ENCODE measurements around the gene GSAP. TPM values are rescaled to one million over a fixed set of nuclear protein-coding genes. Genes with fewer than 3 reads are reported as not detected.

GSAP gene
- total and polyA plus RNA-seq, 2 donors (not counting 3 experiments of a cell fraction or from before 2014, with no cell fraction given), result 2.3 to 5.8 TPM

- H3K9me3 ChIP-seq (replicated peaks; ENCODE audit: control insufficient read depth, insufficient read depth, low read length), result no peaks in the 10 kb centered on the region
- no peak overlapping the region for H3K4me2 ChIP-seq (ENCODE audit: insufficient read depth, low read length)
- no peaks in the 10 kb centered on the region for H3K27me3 ChIP-seq (ENCODE audit: control insufficient read depth in 2 of 2, insufficient read depth in 2 of 2, low read length in 2 of 2)
- TF ChIP-seq MYC (IDR thresholded peaks at IDR 0.05; ENCODE audit: low read depth, low read length), result no peak
- TF ChIP-seq MAX (IDR thresholded peaks at IDR 0.05; ENCODE audit: insufficient read depth, insufficient read length), result no peak
- no peak for TF ChIP-seq GATA2 (IDR thresholded peaks at IDR 0.05; ENCODE audit: insufficient read depth, insufficient read length, low read depth, low read length)
- no peak for TF ChIP-seq FOS (IDR thresholded peaks at IDR 0.05; ENCODE audit: borderline replicate concordance, insufficient read depth, low read length)
- TF ChIP-seq POLR2AphosphoS5 (IDR thresholded peaks at IDR 0.05; ENCODE audit: insufficient read depth, low read depth, low read length), result no peak
- no peak for TF ChIP-seq POLR2A (IDR thresholded peaks at IDR 0.05; ENCODE audit: low read depth, low read length)
- TF ChIP-seq EZH2 (IDR thresholded peaks at IDR 0.05; ENCODE audit: borderline replicate concordance, low read depth, low read length, severe bottlenecking), result no peak
- TF ChIP-seq JUN (IDR thresholded peaks at IDR 0.05; ENCODE audit: borderline replicate concordance, insufficient read depth, insufficient read length, low read depth), result no peak
- no peak for TF ChIP-seq CTCF (IDR thresholded peaks at IDR 0.05; ENCODE audit: extremely low read depth in 1 of 2, insufficient read depth in 1 of 2, low read depth in 1 of 2, low read length in 2 of 2)
- H4K20me1 ChIP-seq (replicated peaks; ENCODE audit: control insufficient read depth, extremely low read depth, insufficient read depth, low read length), result no peaks in the 10 kb centered on the region
- no peak overlapping the region for H3K4me3 ChIP-seq (replicated peaks in 1 of 3; ENCODE audit: insufficient read depth in 1 of 3, low read depth in 1 of 3, low read length in 3 of 3)
- no peaks in the 10 kb centered on the region for H3K9me1 ChIP-seq (replicated peaks; ENCODE audit: control insufficient read depth, extremely low read depth, insufficient read depth, low read length)
- no peak overlapping the region for H3K9ac ChIP-seq (replicated peaks; ENCODE audit: extremely low read depth, insufficient read depth, low read length)
- intact Hi-C loops (cut with micrococcal nuclease) (no loop called here), dilution Hi-C loops (cut with MboI; ENCODE audit: extremely low pct_ligation_motif_present, low sequenced_read_pairs) (no loop called here)
- H3K79me2 ChIP-seq (ENCODE audit: control insufficient read depth, insufficient read depth, low read length), result no peaks in the 10 kb centered on the region
- no peak overlapping the region for H3K27ac ChIP-seq (ENCODE audit: insufficient read depth, low read depth, low read length)
- no peak overlapping the region for H2AFZ ChIP-seq (ENCODE audit: low read depth, low read length)
- no TSS peak for BruUV-seq (replicated peaks)
- peaks cover 11% of the 10 kb centered on the region for H3K4me1 ChIP-seq (ENCODE audit: control insufficient read depth, extremely low read depth, insufficient read depth, low read length)
- DNase-seq (ENCODE audit: low read depth, low spot score), result no peak
- POLR2A ChIA-PET, result interaction anchor here (0.6 kb wide), 1 partner anchor 96 kb away, joined by 8 read pairs; the partner anchor contains the start of gene PTPN12
- CTCF ChIA-PET, result interaction anchor here (1.2 kb wide), 1 partner anchor 77 kb away, joined by 5 read pairs; no protein-coding TSS in a partner anchor
- no peaks in the 10 kb centered on the region for H3K36me3 ChIP-seq (ENCODE audit: control insufficient read depth in 2 of 2, extremely low read depth in 1 of 2, insufficient read depth in 2 of 2, low read length in 2 of 2)
- no peak for FAIRE-seq
These were observed 24.9 kb upstream of the GSAP start for GRCh38 chr7:77441046-77441445.

Data from endothelial cell of umbilical vein (primary cell).